ENCODE data around the gene CLCA1. TPM values are rescaled to one million over a fixed set of nuclear protein-coding genes. Genes with fewer than 3 reads are reported as not detected.

CLCA1 gene
- total and polyA plus RNA-seq, 2 experiments from 2014 or later, result not detected

DNA sequence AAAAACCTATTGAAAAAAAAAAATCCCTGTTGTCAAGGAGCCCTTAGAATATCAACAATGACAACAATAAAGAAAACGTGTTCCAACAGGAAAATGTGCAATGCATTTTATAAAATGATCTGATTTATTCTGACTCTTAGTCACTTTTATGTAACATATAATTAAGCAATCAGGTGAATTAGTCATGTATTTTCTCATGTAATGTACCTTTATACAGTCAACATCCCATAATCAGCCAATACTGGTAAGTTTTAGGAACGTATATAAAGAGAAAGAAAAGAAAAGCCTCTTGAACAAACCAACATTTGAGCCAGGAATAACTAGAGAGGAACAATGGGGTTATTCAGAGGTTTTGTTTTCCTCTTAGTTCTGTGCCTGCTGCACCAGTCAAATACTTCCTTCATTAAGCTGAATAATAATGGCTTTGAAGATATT, 78.1 kb downstream of the CLCA1 start, which contains the start of gene CLCA4:
Gene CLCA4 (plus strand): TSS at position 292 of the 435 bp plus-strand sequence. CDS start 42 bp downstream, at position 334.
- Histone ChIP-seq H3F3A (replicated peaks; ENCODE audit: low read depth) (no peaks in the 10 kb centered on the region), H3K79me2 (replicated peaks; ENCODE audit: insufficient read depth) (no peaks in the 10 kb centered on the region), H3K36me3 (ENCODE audit: insufficient read depth) (no peaks in the 10 kb centered on the region), H3K9me2 (ENCODE audit: insufficient read depth) (no peaks in the 10 kb centered on the region), H4K20me1 (replicated peaks; ENCODE audit: insufficient read depth) (no peaks in the 10 kb centered on the region), H3K4me3 (no peak within 1 kb of the TSS), H3K27me3 (ENCODE audit: insufficient read depth) (no peaks in the 10 kb centered on the region), H3K27ac (ENCODE audit: low read depth) (no peak within 1 kb of the TSS), H2AFZ (no peak within 1 kb of the TSS), H3K4me2 (no peak within 1 kb of the TSS), H3K4me1 (ENCODE audit: insufficient read depth) (peaks cover 14% of the 10 kb centered on the region)
- Mint-ChIP-seq H3K9me3 (0 out of 3 replicates have a peak, but pooled peaks cover 3% of the 10 kb centered on the region), H3K27ac (no peak within 1 kb of the TSS), H3K27me3 (ENCODE audit: insufficient read depth, low read depth, poor library complexity) (peaks cover 1% of the 10 kb centered on the region), H3K4me1 (peaks cover 13% of the 10 kb centered on the region), H3K36me3 (ENCODE audit: low read depth) (no peaks in the 10 kb centered on the region), H3K4me3 (no peak within 1 kb of the TSS)
- no peak for DNase-seq (ENCODE audit: low spot score)
- TF ChIP-seq, protein P1, sequence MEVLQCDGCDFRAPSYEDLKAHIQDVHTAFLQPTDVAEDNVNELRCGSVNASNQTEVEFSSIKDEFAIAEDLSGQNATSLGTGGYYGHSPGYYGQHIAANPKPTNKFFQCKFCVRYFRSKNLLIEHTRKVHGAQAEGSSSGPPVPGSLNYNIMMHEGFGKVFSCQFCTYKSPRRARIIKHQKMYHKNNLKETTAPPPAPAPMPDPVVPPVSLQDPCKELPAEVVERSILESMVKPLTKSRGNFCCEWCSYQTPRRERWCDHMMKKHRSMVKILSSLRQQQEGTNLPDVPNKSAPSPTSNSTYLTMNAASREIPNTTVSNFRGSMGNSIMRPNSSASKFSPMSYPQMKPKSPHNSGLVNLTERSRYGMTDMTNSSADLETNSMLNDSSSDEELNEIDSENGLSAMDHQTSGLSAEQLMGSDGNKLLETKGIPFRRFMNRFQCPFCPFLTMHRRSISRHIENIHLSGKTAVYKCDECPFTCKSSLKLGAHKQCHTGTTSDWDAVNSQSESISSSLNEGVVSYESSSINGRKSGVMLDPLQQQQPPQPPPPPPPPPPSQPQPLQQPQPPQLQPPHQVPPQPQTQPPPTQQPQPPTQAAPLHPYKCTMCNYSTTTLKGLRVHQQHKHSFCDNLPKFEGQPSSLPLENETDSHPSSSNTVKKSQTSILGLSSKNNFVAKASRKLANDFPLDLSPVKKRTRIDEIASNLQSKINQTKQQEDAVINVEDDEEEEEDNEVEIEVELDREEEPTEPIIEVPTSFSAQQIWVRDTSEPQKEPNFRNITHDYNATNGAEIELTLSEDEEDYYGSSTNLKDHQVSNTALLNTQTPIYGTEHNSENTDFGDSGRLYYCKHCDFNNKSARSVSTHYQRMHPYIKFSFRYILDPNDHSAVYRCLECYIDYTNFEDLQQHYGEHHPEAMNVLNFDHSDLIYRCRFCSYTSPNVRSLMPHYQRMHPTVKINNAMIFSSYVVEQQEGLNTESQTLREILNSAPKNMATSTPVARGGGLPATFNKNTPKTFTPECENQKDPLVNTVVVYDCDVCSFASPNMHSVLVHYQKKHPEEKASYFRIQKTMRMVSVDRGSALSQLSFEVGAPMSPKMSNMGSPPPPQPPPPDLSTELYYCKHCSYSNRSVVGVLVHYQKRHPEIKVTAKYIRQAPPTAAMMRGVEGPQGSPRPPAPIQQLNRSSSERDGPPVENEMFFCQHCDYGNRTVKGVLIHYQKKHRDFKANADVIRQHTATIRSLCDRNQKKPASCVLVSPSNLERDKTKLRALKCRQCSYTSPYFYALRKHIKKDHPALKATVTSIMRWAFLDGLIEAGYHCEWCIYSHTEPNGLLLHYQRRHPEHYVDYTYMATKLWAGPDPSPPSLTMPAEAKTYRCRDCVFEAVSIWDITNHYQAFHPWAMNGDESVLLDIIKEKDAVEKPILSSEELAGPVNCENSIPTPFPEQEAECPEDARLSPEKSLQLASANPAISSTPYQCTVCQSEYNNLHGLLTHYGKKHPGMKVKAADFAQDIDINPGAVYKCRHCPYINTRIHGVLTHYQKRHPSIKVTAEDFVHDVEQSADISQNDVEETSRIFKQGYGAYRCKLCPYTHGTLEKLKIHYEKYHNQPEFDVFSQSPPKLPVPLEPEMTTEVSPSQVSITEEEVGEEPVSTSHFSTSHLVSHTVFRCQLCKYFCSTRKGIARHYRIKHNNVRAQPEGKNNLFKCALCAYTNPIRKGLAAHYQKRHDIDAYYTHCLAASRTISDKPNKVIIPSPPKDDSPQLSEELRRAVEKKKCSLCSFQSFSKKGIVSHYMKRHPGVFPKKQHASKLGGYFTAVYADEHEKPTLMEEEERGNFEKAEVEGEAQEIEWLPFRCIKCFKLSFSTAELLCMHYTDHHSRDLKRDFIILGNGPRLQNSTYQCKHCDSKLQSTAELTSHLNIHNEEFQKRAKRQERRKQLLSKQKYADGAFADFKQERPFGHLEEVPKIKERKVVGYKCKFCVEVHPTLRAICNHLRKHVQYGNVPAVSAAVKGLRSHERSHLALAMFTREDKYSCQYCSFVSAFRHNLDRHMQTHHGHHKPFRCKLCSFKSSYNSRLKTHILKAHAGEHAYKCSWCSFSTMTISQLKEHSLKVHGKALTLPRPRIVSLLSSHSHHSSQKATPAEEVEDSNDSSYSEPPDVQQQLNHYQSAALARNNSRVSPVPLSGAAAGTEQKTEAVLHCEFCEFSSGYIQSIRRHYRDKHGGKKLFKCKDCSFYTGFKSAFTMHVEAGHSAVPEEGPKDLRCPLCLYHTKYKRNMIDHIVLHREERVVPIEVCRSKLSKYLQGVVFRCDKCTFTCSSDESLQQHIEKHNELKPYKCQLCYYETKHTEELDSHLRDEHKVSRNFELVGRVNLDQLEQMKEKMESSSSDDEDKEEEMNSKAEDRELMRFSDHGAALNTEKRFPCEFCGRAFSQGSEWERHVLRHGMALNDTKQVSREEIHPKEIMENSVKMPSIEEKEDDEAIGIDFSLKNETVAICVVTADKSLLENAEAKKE (CRISPR knock-in tag; IDR thresholded peaks at IDR 0.05), result no peak
- TF ChIP-seq ZNF331 (CRISPR knock-in tag; IDR thresholded peaks at IDR 0.05; ENCODE audit: low read depth) (no peak), JUNB (IDR thresholded peaks at IDR 0.05; ENCODE audit: unreplicated experiment) (no peak), NANOG (IDR thresholded peaks at IDR 0.05; ENCODE audit: borderline replicate concordance) (no peak), ZNF114 (CRISPR knock-in tag; IDR thresholded peaks at IDR 0.05) (no peak), EZH2 (IDR thresholded peaks at IDR 0.05; ENCODE audit: low read depth, unreplicated experiment) (no peak), POLR2AphosphoS5 (IDR thresholded peaks at IDR 0.05; ENCODE audit: low read depth) (no peak), CREB1 (CRISPR knock-in tag; IDR thresholded peaks at IDR 0.05; ENCODE audit: low read depth) (no peak), STAT1 (IDR thresholded peaks at IDR 0.05; ENCODE audit: unreplicated experiment) (no peak)
- TF ChIP-seq, protein P2, sequence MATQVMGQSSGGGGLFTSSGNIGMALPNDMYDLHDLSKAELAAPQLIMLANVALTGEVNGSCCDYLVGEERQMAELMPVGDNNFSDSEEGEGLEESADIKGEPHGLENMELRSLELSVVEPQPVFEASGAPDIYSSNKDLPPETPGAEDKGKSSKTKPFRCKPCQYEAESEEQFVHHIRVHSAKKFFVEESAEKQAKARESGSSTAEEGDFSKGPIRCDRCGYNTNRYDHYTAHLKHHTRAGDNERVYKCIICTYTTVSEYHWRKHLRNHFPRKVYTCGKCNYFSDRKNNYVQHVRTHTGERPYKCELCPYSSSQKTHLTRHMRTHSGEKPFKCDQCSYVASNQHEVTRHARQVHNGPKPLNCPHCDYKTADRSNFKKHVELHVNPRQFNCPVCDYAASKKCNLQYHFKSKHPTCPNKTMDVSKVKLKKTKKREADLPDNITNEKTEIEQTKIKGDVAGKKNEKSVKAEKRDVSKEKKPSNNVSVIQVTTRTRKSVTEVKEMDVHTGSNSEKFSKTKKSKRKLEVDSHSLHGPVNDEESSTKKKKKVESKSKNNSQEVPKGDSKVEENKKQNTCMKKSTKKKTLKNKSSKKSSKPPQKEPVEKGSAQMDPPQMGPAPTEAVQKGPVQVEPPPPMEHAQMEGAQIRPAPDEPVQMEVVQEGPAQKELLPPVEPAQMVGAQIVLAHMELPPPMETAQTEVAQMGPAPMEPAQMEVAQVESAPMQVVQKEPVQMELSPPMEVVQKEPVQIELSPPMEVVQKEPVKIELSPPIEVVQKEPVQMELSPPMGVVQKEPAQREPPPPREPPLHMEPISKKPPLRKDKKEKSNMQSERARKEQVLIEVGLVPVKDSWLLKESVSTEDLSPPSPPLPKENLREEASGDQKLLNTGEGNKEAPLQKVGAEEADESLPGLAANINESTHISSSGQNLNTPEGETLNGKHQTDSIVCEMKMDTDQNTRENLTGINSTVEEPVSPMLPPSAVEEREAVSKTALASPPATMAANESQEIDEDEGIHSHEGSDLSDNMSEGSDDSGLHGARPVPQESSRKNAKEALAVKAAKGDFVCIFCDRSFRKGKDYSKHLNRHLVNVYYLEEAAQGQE (IDR thresholded peaks at IDR 0.05; ENCODE audit: unreplicated experiment), result no peak
- TF ChIP-seq, protein P3, sequence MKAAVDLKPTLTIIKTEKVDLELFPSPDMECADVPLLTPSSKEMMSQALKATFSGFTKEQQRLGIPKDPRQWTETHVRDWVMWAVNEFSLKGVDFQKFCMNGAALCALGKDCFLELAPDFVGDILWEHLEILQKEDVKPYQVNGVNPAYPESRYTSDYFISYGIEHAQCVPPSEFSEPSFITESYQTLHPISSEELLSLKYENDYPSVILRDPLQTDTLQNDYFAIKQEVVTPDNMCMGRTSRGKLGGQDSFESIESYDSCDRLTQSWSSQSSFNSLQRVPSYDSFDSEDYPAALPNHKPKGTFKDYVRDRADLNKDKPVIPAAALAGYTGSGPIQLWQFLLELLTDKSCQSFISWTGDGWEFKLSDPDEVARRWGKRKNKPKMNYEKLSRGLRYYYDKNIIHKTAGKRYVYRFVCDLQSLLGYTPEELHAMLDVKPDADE (IDR thresholded peaks at IDR 0.05), result no peak
- TF ChIP-seq, protein P4, sequence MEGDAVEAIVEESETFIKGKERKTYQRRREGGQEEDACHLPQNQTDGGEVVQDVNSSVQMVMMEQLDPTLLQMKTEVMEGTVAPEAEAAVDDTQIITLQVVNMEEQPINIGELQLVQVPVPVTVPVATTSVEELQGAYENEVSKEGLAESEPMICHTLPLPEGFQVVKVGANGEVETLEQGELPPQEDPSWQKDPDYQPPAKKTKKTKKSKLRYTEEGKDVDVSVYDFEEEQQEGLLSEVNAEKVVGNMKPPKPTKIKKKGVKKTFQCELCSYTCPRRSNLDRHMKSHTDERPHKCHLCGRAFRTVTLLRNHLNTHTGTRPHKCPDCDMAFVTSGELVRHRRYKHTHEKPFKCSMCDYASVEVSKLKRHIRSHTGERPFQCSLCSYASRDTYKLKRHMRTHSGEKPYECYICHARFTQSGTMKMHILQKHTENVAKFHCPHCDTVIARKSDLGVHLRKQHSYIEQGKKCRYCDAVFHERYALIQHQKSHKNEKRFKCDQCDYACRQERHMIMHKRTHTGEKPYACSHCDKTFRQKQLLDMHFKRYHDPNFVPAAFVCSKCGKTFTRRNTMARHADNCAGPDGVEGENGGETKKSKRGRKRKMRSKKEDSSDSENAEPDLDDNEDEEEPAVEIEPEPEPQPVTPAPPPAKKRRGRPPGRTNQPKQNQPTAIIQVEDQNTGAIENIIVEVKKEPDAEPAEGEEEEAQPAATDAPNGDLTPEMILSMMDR (conservative IDR thresholded peaks at IDR 0.05; ENCODE audit: low read depth in 2 of 2), result no peak
- ATAC-seq, result no peak
